ENCODE results near the gene C4BPA.

DNA sequence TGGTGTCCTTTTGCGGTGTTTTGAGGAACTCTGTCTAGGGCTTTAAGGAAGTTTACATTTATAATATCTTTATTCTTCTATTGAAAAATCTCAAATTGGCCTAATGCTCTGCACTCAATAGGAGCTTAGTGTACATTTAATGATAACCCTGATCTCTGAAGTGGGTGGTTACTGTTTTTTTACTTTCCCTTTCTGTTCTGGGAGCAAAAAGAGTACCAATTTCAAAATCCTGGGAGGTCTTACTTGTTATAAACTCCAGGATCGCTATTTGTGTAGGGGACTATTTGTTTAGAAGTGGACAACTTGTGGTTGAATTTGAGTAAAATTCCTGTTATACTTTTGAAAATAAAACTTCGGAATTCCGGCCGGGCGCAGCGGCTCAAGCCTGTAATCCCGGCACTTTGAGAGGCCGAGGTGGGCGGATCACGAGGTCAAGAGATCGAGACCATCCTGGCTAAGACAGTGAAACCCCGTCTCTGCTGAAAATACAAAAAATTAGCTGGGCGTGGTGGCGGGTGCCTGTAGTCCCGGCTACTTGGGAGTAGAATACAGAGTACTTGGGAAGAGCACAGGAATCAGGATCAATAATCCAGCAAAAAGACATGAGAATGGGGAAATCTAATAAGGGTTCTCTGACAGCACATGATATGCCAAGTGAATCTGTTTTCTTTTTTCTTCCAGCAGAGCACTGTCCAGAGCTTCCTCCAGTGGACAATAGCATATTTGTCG lies 14.2 kb upstream of the C4BPA start:
- TF ChIP-seq, protein P1, sequence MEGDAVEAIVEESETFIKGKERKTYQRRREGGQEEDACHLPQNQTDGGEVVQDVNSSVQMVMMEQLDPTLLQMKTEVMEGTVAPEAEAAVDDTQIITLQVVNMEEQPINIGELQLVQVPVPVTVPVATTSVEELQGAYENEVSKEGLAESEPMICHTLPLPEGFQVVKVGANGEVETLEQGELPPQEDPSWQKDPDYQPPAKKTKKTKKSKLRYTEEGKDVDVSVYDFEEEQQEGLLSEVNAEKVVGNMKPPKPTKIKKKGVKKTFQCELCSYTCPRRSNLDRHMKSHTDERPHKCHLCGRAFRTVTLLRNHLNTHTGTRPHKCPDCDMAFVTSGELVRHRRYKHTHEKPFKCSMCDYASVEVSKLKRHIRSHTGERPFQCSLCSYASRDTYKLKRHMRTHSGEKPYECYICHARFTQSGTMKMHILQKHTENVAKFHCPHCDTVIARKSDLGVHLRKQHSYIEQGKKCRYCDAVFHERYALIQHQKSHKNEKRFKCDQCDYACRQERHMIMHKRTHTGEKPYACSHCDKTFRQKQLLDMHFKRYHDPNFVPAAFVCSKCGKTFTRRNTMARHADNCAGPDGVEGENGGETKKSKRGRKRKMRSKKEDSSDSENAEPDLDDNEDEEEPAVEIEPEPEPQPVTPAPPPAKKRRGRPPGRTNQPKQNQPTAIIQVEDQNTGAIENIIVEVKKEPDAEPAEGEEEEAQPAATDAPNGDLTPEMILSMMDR (IDR thresholded peaks at IDR 0.05 in 8 of 11, conservative IDR thresholded peaks at IDR 0.05 in 3 of 11), result no peak
- TF ChIP-seq POLR2AphosphoS5 (IDR thresholded peaks at IDR 0.05) (no peak), POLR2A (IDR thresholded peaks at IDR 0.05) (no peak)
